ENCODE measurements around the gene METTL27. TPM values are rescaled to one million over a fixed set of nuclear protein-coding genes. Genes with fewer than 3 reads are reported as not detected.
"Not testable (repeated sequence)": the region's sequence is repeated elsewhere in the genome, so short reads cannot be mapped to it uniquely, and the experiment has no call there.

METTL27 gene
- total RNA-seq, 3 donors from 2014 or later, result 1.6 to 4.6 (median 2.4) TPM

GRCh38 chr7:73885975-73886798 is 43.9 kb upstream of the METTL27 start:
- ATAC-seq (peak; percentile 46), DNase-seq (peak in 1 of 3 donors; percentile 56)
- TF ChIP-seq, protein P1, sequence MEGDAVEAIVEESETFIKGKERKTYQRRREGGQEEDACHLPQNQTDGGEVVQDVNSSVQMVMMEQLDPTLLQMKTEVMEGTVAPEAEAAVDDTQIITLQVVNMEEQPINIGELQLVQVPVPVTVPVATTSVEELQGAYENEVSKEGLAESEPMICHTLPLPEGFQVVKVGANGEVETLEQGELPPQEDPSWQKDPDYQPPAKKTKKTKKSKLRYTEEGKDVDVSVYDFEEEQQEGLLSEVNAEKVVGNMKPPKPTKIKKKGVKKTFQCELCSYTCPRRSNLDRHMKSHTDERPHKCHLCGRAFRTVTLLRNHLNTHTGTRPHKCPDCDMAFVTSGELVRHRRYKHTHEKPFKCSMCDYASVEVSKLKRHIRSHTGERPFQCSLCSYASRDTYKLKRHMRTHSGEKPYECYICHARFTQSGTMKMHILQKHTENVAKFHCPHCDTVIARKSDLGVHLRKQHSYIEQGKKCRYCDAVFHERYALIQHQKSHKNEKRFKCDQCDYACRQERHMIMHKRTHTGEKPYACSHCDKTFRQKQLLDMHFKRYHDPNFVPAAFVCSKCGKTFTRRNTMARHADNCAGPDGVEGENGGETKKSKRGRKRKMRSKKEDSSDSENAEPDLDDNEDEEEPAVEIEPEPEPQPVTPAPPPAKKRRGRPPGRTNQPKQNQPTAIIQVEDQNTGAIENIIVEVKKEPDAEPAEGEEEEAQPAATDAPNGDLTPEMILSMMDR (IDR thresholded peaks at IDR 0.05), result no peak
- peaks cover 6% of the 10 kb centered on the region for H3K4me1 ChIP-seq (ENCODE audit: low read depth)
- no peaks in the 10 kb centered on the region for H3K36me3 ChIP-seq (ENCODE audit: low read depth)
- intact Hi-C loops (cut with DNase I, micrococcal nuclease), result no loop called here
- no peak overlapping the region for H3K4me3 ChIP-seq
- no peaks in the 10 kb centered on the region for H3K9me3 ChIP-seq

GRCh38 chr7:73885433-73885974 is 43.2 kb upstream of the METTL27 start:
- intact Hi-C loops (cut with DNase I, micrococcal nuclease), result no loop called here
- H3K4me3 ChIP-seq, result no peak overlapping the region
- H3K4me1 ChIP-seq (ENCODE audit: low read depth), result peaks cover 8% of the 10 kb centered on the region
- no peaks in the 10 kb centered on the region for H3K36me3 ChIP-seq (ENCODE audit: low read depth)
- ATAC-seq (no peak), DNase-seq (no peak)
- TF ChIP-seq, protein P1 (IDR thresholded peaks at IDR 0.05), result no peak
- no peaks in the 10 kb centered on the region for H3K9me3 ChIP-seq

DNA sequence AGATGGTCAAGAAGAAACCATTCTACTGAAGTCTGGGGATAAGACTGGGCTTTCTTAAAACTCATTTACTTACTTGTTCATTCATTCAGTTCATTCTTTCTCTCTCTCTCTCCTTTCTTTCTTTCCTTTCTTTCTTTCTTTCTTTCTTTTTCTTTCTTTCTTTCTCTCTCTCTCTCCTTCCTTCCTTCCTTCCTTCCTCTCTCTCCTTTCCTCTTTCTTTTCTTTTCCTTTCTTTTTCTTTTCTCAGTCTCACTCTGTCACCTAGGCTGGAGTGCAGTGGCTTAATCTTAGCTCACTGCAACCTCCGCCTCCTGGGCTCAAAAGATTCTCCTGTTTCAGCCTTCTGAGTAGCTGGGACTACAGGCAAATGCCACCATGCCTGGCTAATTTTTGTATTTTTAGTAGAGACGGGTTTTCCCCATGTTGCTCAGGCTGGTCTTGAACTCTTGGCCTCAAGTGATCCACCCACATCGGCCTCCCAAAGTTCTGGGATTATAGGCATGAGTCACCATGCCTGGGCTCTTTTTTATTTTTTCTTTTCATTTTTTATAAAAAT is 42.6 kb upstream of the METTL27 start:
- intact Hi-C loops (cut with DNase I, micrococcal nuclease); ATAC-seq; H3K4me1 ChIP-seq (ENCODE audit: low read depth); H3K4me3 ChIP-seq; H3K36me3 ChIP-seq (ENCODE audit: low read depth); H3K9me3 ChIP-seq; DNase-seq: not testable (repeated sequence)

GRCh38 chr7:73882047-73882402 is 39.7 kb upstream of the METTL27 start:
- peaks cover 8% of the 10 kb centered on the region for H3K4me1 ChIP-seq (ENCODE audit: low read depth)
- intact Hi-C loops (cut with DNase I, micrococcal nuclease), result no loop called here
- no peaks in the 10 kb centered on the region for H3K9me3 ChIP-seq
- TF ChIP-seq, protein P1 (IDR thresholded peaks at IDR 0.05), result no peak
- no peak for ATAC-seq
- DNase-seq, result no peak
- no peak overlapping the region for H3K4me3 ChIP-seq
- H3K36me3 ChIP-seq (ENCODE audit: low read depth), result no peaks in the 10 kb centered on the region

DNA sequence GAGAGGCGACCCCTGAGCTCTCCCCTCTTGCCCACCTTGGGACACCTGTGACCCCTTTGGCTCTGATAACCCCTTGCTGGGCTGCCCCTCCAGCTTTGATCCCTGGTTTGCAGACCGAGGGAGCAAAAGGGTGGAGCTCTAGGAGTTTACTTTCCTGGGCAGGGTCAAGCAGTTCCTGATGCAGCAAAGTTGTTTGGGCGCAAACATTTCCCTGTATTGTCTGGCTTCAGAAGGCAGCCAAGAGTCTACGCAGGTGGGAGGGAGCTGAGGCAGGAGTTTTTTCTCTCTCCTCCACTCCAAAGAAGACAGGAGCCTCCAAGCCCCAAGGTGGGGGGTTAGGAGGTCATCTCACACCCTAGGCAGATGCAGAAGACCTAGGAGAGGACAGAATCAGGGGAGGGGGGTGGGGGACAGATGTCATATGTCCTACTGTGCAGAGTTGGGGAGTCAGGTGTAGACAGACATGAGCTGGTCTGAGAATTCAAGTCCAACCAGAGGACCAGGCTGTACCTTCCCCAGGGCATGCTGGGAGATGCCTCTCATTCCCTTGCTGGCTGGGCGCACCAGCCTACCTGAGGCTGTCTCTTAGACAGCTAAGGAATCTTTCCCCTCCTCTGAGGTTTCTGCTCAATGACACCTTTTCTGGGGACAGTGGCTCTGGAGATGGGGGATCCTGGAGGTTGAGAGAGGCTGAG is 39.2 kb upstream of the METTL27 start:
- intact Hi-C loops (cut with DNase I, micrococcal nuclease), result no loop called here
- peaks cover 8% of the 10 kb centered on the region for H3K4me1 ChIP-seq (ENCODE audit: low read depth)
- peak in 2 of 3 donors; percentile 20 to 63 for DNase-seq

More for the DNA sequence above, 39.2 kb upstream of the METTL27 start:
- no peaks in the 10 kb centered on the region for H3K9me3 ChIP-seq
- H3K36me3 ChIP-seq (ENCODE audit: low read depth), result no peaks in the 10 kb centered on the region
- peak; percentile 87 for ATAC-seq
- TF ChIP-seq, protein P1 (IDR thresholded peaks at IDR 0.05), result no peak
- H3K4me3 ChIP-seq, result no peak overlapping the region
